Liver (tissue), 3 donors: ENCODE data around the gene SLC16A6.

ENCODE experiments used
- FOXA1 ChIP-seq: IDR thresholded peaks from 2 replicates; pipeline ENCODE4 v1.6.1; 2016; ENCODE audit warnings: antibody characterized with exemption
- GABPA ChIP-seq, 2 donors: IDR thresholded peaks in 1 of 2; conservative IDR thresholded peaks in 1 of 2; 2 replicates each; pipeline ENCODE4 v1.6.1; 2016; ENCODE audit warnings: antibody characterized with exemption in 2 of 2, mild to moderate bottlenecking in 1 of 2, moderate library complexity in 1 of 2
- HNF4A ChIP-seq, 2 donors: conservative IDR thresholded peaks; 2 replicates each; pipeline ENCODE4 v1.6.1; 2016; ENCODE audit warnings: antibody characterized with exemption in 2 of 2, mild to moderate bottlenecking in 2 of 2
- RAD21 ChIP-seq, 2 donors: IDR thresholded peaks; 2 replicates each; pipeline ENCODE4 v1.6.1; 2016; ENCODE audit warnings: antibody characterized with exemption in 2 of 2, mild to moderate bottlenecking in 2 of 2
- SP1 ChIP-seq: IDR thresholded peaks from 2 replicates; pipeline ENCODE4 v1.6.1; 2018; ENCODE audit warnings: antibody characterized with exemption, mild to moderate bottlenecking
- TAF1 ChIP-seq: conservative IDR thresholded peaks from 2 replicates; pipeline ENCODE4 v1.6.1; 2016; ENCODE audit warnings: antibody characterized with exemption, mild to moderate bottlenecking
- TF ChIP-seq, protein P1 (sequence below): fragments of 150-350 bp; IDR thresholded peaks from 2 replicates; pipeline ENCODE4 v1.5.1; 2017; ENCODE audit warnings: improper control_type of control experiment, low read depth, low read length; ENCODE audit not compliant: missing input control
- TF ChIP-seq, protein P2 (sequence below): IDR thresholded peaks from 2 replicates; pipeline ENCODE4 v1.6.1; 2016; ENCODE audit warnings: antibody characterized with exemption
- TF ChIP-seq, protein P3 (sequence below): IDR thresholded peaks from 2 replicates; pipeline ENCODE4 v1.6.1; 2016; ENCODE audit warnings: antibody characterized with exemption, mild to moderate bottlenecking
- TF ChIP-seq, protein P4 (sequence below): IDR thresholded peaks from 2 replicates; pipeline ENCODE4 v1.6.1; 2016; ENCODE audit warnings: antibody characterized with exemption
- donor health status: healthy.
- donor health status: healthy.

DNA sequence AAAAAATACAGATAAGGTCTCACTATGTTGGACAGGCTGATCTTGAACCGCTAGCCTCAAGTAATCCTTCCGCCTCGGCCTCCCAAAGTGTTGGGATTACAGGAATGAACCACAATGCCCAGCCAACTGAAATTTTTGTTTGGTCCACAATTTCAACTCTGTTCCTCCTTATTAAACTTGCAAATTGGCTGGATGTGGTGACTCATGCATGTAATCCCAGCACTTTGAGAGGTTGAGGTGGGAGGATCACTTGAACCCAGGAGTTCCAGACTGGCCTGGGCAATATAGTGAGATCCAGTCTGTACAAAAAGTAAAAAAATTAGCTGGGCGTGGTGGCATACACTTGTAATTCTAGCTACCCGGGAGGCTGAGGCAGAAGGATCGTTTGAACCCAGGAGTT lies 13.8 kb upstream of the SLC16A6 start:
- TF ChIP-seq RAD21 (IDR thresholded peaks at IDR 0.05) (no peak), TAF1 (no peak), FOXA1 (no peak), HNF4A (conservative IDR thresholded peaks at IDR 0.05) (no peak), GABPA (IDR thresholded peaks at IDR 0.05 in 1 of 2, conservative IDR thresholded peaks at IDR 0.05 in 1 of 2) (no peak), SP1 (no peak)
- TF ChIP-seq, protein P1, sequence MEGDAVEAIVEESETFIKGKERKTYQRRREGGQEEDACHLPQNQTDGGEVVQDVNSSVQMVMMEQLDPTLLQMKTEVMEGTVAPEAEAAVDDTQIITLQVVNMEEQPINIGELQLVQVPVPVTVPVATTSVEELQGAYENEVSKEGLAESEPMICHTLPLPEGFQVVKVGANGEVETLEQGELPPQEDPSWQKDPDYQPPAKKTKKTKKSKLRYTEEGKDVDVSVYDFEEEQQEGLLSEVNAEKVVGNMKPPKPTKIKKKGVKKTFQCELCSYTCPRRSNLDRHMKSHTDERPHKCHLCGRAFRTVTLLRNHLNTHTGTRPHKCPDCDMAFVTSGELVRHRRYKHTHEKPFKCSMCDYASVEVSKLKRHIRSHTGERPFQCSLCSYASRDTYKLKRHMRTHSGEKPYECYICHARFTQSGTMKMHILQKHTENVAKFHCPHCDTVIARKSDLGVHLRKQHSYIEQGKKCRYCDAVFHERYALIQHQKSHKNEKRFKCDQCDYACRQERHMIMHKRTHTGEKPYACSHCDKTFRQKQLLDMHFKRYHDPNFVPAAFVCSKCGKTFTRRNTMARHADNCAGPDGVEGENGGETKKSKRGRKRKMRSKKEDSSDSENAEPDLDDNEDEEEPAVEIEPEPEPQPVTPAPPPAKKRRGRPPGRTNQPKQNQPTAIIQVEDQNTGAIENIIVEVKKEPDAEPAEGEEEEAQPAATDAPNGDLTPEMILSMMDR, result no peak
- TF ChIP-seq, protein P2, sequence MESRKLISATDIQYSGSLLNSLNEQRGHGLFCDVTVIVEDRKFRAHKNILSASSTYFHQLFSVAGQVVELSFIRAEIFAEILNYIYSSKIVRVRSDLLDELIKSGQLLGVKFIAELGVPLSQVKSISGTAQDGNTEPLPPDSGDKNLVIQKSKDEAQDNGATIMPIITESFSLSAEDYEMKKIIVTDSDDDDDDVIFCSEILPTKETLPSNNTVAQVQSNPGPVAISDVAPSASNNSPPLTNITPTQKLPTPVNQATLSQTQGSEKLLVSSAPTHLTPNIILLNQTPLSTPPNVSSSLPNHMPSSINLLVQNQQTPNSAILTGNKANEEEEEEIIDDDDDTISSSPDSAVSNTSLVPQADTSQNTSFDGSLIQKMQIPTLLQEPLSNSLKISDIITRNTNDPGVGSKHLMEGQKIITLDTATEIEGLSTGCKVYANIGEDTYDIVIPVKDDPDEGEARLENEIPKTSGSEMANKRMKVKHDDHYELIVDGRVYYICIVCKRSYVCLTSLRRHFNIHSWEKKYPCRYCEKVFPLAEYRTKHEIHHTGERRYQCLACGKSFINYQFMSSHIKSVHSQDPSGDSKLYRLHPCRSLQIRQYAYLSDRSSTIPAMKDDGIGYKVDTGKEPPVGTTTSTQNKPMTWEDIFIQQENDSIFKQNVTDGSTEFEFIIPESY, result no peak
- TF ChIP-seq, protein P3, sequence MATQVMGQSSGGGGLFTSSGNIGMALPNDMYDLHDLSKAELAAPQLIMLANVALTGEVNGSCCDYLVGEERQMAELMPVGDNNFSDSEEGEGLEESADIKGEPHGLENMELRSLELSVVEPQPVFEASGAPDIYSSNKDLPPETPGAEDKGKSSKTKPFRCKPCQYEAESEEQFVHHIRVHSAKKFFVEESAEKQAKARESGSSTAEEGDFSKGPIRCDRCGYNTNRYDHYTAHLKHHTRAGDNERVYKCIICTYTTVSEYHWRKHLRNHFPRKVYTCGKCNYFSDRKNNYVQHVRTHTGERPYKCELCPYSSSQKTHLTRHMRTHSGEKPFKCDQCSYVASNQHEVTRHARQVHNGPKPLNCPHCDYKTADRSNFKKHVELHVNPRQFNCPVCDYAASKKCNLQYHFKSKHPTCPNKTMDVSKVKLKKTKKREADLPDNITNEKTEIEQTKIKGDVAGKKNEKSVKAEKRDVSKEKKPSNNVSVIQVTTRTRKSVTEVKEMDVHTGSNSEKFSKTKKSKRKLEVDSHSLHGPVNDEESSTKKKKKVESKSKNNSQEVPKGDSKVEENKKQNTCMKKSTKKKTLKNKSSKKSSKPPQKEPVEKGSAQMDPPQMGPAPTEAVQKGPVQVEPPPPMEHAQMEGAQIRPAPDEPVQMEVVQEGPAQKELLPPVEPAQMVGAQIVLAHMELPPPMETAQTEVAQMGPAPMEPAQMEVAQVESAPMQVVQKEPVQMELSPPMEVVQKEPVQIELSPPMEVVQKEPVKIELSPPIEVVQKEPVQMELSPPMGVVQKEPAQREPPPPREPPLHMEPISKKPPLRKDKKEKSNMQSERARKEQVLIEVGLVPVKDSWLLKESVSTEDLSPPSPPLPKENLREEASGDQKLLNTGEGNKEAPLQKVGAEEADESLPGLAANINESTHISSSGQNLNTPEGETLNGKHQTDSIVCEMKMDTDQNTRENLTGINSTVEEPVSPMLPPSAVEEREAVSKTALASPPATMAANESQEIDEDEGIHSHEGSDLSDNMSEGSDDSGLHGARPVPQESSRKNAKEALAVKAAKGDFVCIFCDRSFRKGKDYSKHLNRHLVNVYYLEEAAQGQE, result no peak
- TF ChIP-seq, protein P4, sequence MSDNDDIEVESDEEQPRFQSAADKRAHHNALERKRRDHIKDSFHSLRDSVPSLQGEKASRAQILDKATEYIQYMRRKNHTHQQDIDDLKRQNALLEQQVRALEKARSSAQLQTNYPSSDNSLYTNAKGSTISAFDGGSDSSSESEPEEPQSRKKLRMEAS, result no peak
